Hippocampal formation (tissue), 2 donors: ENCODE measurements around the gene TTC39B.

Experiments
- DNase-seq, 2 donors: peaks; one replicate each; lab custom pipeline; 2025; lab: John Stamatoyannopoulos, UW

TTC39B gene

GRCh38 chr9:15133488-15133887, 173.5 kb downstream of the TTC39B start:
- no peak for DNase-seq

GRCh38 chr9:15132091-15132490, 174.9 kb downstream of the TTC39B start:
- DNase-seq, result no peak

GRCh38 chr9:15131094-15131493, 175.9 kb downstream of the TTC39B start:
- no peak for DNase-seq

- DNase-seq, result no peak
Observed at GRCh38 chr9:15127831-15128230, 179.2 kb downstream of the TTC39B start.

- DNase-seq, result no peak
Observed at GRCh38 chr9:15121630-15122029, 185.4 kb downstream of the TTC39B start.

- DNase-seq, result no peak
Observed at GRCh38 chr9:15116130-15116580, 190.9 kb downstream of the TTC39B start.

GRCh38 chr9:15115702-15116101, 191.3 kb downstream of the TTC39B start:
- DNase-seq, result no peak

GRCh38 chr9:15115041-15115440, 192.0 kb downstream of the TTC39B start:
- no peak for DNase-seq
